HG03432 (cell line): ENCODE measurements around the gene ESYT1.
"Not testable (repeated sequence)": the region's sequence is repeated elsewhere in the genome, so short reads cannot be mapped to it uniquely, and the experiment has no call there.

Source experiments
- ATAC-seq: cut with Tn5 transposase; IDR thresholded peaks from one replicate; pipeline ENCODE4 v1.9.1; 2021; ENCODE audit warnings: mild to moderate bottlenecking, moderate library complexity; ENCODE audit not compliant: unreplicated experiment

ESYT1 gene

DNA sequence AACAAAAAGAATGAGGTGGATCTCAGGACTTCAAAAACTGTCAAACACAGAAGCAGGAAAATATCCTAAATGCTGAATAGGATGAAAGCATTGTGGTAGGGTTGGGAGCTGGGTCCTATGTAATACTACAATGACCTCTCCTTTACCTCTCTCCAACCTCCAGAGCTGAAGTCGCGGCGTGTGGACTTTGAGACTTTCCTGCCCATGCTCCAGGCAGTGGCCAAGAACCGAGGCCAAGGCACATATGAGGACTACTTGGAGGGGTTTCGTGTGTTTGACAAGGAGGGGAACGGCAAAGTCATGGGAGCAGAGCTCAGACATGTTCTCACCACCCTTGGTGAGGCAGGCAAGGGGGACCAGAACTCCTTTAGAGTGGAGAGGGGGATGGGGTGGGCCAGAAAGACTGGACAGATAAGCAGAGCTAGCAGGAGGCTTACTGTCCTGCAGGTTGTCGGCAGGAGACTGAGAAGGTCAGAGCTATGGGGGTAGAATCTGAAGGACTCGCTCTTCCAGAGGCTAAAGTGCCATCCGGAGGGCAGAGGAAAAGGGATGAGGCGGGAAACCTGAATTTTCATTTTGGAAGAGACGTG is 27.3 kb downstream of the ESYT1 start:
- no peak for ATAC-seq

DNA sequence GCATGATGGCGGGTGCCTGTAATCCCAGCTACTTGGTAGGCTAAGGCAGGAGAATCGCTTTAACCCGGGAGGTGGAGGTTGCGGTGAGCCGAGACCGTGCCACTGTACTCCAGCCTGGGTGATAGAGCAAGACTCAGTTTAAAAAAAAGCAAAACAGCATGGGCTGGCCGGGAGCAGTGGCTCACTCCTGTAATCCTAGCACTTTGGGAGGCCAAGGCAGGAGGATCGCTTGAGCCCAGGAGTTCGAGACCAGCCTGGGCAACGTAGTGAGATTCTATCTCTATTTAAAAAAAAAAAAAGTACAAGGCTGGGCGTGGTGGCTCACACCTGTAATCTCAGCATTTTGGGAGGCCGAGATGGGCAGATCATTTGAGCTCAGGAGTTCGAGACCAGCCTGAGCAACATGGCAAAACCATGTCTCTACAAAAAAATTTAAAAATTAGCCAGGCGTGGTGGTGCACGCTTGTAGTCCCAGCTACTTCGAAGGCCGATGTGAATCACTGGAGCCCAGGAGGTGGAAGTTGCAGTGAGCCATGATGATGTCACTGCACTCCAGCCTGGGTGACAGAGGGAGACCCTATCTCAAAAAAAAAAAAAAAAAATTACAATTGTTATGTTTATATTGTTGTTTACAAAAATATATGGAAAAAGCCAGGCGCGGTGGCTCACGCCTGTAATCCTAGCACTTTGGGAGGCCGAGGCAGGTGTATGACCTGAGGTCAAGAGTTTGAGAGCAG is 28.6 kb downstream of the ESYT1 start:
- not testable (repeated sequence) for ATAC-seq

DNA sequence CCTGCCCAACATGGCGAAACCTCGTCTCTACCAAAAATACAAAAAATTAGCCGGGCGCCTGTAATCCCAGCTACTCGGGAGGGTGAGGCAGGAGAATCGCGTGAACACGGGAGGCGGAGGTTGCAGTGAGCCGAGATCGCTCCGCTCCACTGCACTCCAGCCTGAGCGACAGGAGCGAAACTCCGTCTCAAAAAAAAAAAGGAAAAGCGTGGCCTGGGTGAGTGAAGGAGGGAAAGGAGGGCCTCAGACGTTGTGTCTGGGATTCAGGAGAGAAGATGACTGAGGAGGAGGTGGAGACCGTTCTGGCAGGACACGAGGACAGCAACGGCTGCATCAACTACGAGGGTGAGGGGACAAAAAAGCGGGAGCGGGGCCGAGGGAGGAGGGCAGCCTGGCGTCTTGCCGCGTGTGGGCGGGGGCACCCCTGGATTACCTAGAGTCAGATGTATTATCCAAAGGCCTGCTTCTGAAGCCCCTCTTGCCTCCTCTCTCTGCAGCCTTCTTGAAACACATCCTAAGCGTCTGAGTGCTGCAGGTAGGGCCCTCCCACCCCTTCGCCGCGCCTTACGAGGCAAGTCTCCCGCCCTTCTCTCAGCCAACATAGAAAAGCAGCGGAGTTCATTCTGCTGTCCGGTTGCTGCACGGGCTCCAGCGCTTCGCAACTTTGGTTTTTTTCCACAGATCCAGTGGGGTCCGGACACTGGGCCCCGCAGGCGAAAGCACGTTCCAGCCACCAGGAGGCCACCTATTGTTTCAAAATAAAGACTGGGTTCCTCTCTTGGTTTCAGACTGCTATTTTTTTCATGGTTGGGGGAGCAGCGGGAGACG is 29.3 kb downstream of the ESYT1 start:
- peak; percentile 32 for ATAC-seq

DNA sequence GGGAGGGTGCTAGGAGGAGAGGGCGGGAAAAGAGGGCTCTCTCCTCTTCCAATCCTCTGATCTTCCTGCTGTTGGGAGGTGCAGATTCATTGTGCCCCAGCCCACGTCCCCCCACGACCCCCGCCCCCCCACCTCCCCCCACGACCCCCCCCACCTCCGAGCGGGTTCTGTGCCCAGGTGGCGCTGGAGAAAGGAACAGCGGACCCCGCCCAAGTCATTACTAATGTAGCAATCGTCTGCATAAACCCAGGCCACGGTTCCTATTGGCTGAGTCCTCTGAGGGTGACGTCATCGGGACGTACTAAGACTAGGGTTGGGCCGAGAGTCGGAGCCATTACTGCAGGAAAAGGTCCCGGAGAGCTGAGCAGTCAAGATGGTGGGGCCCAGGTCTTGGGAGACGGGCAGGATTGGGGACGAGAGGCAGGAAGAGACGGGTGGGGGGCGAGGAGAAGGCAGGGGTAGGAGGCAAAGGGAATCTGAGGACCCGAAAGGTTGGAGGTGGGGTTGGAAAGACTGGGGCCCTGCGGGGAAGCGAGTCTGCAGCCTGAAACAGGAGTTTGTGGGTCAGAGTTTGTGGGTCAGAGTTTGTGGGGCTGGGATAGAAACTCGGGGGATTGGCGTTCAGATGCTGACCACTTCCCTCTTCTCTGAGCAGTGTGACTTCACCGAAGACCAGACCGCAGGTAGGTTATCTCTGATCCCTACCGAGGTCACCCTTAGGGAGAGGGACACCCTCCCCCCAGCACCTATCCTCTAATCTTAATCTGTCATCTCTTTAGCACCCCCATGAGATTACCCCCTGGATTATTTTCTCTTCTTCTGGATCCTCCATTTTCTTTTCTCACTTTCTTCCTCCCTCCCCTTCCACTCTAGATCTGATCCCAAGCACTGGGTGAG is 30.2 kb downstream of the ESYT1 start, which contains the start of gene MYL6:
Gene MYL6 (plus strand): TSS at position 331 of the 897 bp plus-strand sequence. CDS start 43 bp downstream, at position 374.
- peak; percentile 81 for ATAC-seq

DNA sequence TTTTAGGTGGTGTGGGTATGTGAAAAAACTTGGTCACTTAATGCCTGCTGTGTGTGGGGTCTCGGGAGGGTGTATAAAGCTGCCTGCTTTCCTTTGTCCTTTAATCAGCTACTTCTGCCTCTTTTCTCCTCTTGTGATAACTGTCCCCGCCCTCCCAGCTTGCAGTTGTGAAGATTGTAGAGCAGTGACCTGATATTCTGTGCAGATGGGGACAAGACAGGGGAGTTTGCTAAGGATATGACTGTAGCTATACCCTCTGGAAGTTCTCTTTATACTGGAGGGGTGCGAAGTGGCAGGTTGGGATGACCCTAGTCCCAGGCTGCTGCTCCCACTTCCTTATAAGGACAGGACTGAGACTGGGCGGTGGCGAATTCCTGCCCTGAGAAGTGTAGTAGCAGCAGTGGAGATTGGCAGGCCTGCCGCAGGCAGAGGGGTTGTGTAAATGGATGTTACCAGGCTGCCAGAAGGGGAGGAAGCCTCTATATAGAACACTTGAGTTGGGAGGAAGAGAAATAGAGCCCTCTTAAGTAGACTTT is 30.9 kb downstream of the ESYT1 start:
- ATAC-seq, result no peak

DNA sequence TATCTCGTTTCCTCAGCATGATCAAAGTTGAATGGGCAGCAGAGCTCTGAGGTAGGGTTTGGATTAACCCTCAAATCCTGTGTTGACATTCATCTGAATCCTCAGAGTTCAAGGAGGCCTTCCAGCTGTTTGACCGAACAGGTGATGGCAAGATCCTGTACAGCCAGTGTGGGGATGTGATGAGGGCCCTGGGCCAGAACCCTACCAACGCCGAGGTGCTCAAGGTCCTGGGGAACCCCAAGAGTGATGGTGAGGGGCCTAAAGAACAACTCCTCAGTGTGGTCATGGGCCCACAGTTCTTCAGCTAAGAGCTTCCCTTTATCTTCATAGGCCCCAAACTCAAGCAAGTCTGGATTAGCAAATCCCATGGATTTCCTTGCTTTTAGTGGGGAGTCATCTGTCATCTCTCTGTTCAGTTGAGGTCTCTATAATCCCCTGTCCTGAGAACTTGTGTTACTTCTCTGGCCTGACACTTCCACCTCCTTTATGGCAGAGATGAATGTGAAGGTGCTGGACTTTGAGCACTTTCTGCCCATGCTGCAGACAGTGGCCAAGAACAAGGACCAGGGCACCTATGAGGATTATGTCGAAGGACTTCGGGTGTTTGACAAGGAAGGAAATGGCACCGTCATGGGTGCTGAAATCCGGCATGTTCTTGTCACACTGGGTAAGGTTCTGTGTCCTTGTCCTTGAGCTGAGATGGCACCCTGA is 31.6 kb downstream of the ESYT1 start:
- no peak for ATAC-seq

DNA sequence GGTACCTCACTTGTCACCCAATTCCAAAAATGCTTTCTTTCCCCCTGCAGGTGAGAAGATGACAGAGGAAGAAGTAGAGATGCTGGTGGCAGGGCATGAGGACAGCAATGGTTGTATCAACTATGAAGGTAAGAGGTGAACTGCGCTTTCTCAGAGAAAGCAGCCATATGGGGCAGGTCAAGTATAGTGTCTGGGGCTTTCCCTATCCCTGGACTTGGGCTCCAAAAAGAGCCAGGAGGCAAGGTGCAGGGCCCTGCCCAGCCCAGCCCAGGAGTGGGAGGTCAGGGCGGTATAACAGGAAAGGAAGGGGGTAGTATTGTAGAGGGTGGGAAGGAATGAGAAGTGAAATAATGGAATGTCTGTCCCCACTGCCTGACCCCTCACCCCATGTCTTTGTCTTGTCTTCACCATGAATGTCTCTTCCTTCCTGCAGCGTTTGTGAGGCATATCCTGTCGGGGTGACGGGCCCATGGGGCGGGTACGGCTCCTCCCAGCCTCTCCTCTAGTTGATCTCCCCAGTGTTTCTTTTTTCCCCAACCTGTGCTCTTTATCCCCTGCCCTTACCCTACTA is 32.2 kb downstream of the ESYT1 start:
- ATAC-seq, result no peak

DNA sequence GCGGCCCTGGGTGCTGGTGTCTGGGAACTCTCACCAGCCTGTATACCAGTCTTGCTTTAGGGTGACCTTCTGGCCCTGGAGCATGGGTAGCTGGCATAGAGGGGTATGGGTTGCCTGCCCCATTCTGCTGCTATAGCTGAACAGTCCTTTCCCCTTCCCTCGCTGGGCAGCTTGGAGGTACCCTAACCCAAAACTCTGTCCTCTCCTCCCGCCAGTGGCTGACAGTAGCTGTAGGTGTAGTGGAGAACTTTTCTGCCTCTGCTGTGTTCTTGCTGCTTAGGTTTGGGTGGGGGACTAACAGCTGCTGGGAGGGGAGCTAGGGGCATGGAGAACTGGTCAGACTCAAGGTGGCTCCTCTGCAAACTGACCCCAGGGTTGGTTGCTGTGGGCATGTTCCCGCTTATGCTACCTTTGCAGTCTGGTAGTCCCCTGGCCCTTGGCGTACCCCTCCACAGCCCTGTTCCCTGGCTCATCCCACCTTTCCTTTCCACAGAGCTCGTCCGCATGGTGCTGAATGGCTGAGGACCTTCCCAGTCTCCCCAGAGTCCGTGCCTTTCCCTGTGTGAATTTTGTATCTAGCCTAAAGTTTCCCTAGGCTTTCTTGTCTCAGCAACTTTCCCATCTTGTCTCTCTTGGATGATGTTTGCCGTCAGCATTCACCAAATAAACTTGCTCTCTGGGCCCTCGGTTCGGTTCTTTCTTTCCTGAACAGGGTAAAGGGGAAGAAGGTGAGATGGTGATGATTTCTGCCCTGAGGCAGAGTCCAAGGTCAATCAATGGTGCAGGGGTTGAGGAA is 33.0 kb downstream of the ESYT1 start:
- ATAC-seq, result no peak

DNA sequence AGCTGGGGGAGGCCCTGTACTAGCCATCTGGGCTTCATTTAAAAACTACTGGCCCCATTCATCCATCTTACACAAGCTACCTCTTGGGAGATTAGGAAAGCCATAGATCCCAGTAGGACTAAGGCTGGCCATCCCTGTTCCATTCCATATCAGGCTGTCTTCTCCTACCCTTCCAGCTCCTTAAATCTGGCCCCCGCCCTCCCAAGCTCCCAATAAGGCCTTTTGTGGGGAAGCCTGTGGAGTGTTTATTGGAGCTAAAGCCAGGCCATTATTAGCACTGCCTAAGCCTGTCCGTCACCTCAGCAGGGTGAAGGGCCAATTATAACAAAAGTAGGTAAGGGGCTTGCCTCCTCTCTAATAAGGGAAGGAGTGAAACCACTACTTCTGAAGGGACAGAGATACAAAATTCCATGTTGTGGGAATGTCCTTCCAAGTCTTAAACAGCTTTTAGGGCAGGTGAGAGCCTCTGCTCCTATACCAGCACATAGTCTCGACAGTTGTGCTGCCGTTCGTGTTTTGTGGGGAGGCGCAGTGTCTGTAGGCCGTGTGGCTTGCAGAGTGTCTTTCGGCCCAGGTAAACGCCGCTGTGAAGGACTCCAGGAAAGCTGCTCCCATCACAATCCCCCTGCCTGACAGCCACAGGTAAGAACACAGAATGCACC is 33.8 kb downstream of the ESYT1 start:
- no peak for ATAC-seq

DNA sequence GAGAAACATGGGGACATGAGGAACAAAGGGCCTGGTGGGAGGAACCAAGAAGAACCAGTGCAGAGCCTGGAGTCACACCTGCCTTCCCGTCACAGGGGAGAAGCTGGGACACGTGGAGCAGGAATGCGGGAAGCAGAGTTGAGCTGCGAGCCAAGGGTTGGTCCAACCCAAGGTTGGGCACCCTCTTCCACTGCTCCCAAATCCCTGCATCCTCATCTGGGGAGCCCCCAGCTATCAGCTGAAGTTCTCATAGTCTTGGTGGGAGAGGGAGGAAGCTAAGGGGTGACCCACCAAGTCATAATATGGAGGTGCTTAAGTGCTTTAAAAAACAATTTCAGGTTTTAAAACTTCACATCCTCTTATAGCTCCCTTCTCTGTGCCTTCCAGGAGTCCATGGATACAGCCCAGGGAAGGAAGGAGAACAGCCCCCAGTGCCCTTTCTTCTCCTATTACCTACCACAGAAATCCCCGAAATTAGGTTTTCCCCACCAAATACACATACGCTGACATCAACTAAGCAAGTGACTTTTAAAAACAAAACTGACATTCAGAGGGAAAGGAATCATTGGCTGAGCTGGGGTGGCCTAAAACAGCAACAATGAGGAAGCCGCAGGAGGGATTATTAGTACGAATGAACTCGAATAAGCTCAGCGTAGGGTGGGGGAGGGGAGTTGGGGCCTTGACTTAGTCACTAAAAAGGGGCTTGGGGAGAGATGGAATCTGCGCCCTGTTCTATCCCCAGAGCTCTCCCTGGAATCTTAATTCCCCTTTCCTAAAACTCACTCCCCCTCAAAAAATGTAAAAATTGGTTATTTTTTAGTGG is 34.6 kb downstream of the ESYT1 start:
- ATAC-seq, result no peak

DNA sequence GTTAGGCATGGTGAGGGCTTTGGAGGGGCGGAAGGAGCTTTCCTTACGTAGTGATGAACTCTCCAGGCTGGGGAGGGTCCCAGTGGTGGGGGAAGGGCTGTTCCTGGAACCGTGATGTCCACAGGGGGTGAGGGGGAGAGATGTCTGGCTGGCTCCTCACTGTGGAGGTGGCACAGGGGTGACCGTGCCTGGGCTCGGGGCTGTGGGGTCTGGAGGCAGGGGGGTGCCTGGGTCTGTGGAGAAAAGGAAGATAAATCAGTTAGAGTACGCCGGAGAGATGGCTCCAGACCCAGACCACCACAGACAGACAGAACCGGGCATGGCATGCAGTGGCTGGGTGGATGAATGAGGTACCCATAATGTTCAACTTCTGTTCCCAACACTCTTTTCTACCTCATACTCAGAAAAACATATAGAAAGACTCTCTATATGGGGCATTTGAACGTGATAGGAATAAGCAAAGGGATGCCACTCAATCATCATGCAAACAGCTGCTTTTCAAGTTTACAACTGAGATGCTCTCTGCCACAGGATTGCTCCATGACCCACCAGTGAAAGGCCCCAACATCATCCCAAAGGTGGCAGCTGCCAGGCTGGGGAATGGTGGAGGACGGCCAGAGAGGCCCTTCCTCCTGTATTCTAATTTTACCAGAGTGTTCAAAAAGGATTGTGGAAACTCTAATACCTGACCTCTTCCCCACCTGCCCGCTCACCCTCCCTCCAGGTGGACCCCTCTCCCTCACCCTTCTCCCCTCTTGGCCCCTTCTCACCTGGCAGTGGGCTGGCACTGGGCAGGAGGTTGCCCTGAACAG is 35.7 kb downstream of the ESYT1 start:
- ATAC-seq, result no peak

DNA sequence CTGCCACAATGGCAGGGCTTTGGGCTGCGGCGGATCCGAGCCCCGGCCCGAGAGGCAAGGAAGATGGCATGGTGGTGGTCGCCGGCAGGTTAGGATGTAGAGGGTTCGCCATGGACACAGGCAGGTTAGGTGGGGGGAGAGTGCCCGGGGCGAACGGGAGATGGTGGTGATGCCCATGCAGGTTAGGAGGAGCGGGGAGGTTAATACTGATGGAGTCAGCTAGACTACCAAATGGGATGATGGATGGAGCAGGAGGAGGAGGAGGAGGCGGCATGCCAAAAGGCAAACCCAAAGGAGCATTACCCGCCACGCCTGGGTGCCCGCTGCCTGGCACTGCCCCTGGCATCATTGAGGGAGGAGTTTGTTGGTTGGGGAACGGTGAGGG is 36.3 kb downstream of the ESYT1 start:
- no peak for ATAC-seq

DNA sequence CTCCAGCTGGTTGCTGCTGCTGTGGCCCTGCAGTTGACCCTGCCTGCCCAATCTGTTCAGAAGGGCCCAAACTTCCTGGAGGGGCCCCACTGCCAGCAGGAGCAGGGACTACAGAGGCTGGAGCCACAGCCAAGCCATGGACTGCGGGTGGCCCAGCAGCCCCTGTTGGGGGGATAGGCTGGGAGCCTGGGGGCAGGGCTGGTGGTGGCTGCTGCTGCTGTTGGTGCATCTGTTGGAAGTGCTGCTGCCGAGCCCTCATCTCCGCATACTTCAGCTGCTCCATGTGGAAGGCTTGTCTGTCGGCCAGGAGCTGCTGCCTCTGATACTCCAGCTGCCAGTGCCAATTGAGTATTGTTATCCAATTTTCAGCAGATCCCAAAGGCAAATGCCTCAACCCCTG is 37.3 kb downstream of the ESYT1 start:
- no peak for ATAC-seq

DNA sequence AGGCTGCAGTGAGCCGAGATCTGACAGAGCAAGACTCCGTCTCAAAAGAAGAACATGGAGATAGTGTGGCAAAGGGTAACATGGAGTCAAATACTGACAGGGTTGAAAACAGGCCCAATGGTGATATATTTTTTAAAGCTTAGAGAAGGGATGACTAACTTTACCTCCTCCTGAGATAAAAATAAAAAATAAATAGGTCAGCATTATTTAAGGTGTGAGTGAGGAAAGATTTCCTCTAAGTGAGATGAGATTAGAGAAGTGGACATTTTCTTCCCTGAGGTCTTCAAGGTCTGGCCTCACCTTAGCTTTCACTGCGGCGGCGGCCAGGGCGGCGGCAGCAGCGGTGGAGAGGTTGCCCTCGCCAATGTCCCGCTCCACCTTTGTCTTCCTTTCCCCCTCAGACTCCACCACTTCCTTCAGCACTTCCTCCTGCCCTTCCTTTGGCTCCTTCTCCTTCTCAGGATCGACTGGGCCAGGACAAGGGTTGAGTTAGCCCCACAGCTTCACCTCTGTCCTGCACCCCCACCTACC is 41.2 kb downstream of the ESYT1 start:
- no peak for ATAC-seq

DNA sequence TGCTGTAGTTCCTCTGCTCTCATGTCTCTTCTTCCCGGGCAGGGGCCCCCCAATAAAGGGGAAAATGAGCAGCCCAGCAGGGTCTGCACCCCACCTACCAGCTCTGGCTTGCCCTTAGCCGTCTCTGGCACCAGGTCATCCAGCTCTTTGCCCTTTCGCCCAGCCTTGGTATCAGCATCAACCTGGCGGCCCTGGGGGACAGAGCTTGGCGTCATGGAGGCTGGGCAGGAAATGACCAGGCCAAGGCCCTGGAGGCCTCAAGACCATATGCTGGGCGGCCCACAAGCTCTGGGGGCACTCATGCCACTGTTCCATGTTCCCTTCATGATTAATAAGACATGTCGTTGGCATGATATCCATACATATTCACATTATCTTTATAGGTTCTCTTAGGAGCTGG is 44.8 kb downstream of the ESYT1 start:
- ATAC-seq, result no peak

DNA sequence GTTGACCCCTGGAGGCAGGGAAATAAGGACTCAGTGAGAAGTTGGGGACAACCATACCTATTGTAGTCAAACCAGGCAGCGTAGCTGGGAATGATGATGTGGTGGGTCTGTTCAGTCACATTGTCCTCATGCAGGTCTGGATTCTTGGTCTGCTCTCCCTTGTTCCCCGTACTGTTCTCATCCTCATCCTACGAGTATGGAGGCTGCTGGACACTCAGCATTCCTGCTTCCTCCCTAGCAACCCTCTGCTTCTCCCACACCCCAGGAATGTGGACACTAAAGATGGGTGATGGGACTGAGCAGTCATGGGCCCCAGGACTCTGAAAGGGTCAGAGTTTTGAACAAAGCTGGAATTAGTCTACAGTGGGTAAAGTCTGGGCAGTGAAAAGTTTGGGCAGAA is 50.3 kb downstream of the ESYT1 start:
- ATAC-seq, result no peak
